Fibroblast of lung (primary cell): ENCODE data around the gene OLFML3. TPM values are rescaled to one million over a fixed set of nuclear protein-coding genes. Genes with fewer than 3 reads are reported as not detected.
"Not testable (repeated sequence)": the region's sequence is repeated elsewhere in the genome, so short reads cannot be mapped to it uniquely, and the experiment has no call there.

Experiments
- DNase-seq, 2 donors: peaks; one replicate each; pipeline versions ENCODE4 v3.0.0 to v3.0.0-alpha.2; 2010; ENCODE audit warnings: low read depth in 2 of 2
- H2AFZ ChIP-seq: 2 replicates; pipeline ENCODE4 v1.5.1; 2012; ENCODE audit warnings: low read length, control low read depth, inconsistent platforms
- H3K27ac ChIP-seq: 2 replicates; pipeline ENCODE4 v1.5.1; 2011; ENCODE audit warnings: low read length, control low read depth; ENCODE audit not compliant: insufficient read depth
- H3K27me3 ChIP-seq: 2 replicates; pipeline ENCODE4 v1.5.1; 2011; ENCODE audit warnings: mild to moderate bottlenecking, low read length; ENCODE audit not compliant: control insufficient read depth, insufficient read depth
- H3K36me3 ChIP-seq: 2 replicates; pipeline ENCODE4 v1.5.1; 2011; ENCODE audit warnings: low read length; ENCODE audit not compliant: control insufficient read depth, insufficient read depth
- H3K4me1 ChIP-seq: 2 replicates; pipeline ENCODE4 v1.5.1; 2011; ENCODE audit warnings: low read length; ENCODE audit not compliant: control insufficient read depth, insufficient read depth; ENCODE audit errors: extremely low read depth
- H3K4me2 ChIP-seq: 2 replicates; pipeline ENCODE4 v1.5.1; 2011; ENCODE audit warnings: low read length, control low read depth; ENCODE audit not compliant: insufficient read depth; ENCODE audit errors: extremely low read depth
- H3K4me3 ChIP-seq, 4 experiments: fragments of 200-600 bp in 1 of 4; sonication (generic) in 1 of 4; replicated peaks in 1 of 4; 2 replicates each; pipeline ENCODE4 v1.5.1; 2011 to 2016; ENCODE audit warnings: low read length in 4 of 4, low read depth in 3 of 4, mild to moderate bottlenecking in 3 of 4, control low read depth in 2 of 4, inconsistent platforms in 1 of 4, mixed read lengths in 1 of 4; ENCODE audit not compliant: insufficient read depth in 1 of 4; ENCODE audit errors: control extremely low read depth in 1 of 4
- H3K79me2 ChIP-seq: 2 replicates; pipeline ENCODE4 v1.5.1; 2012; ENCODE audit warnings: mild to moderate bottlenecking, low read length, inconsistent platforms; ENCODE audit not compliant: control insufficient read depth, insufficient read depth
- H3K9ac ChIP-seq: 2 replicates; pipeline ENCODE4 v1.5.1; 2011; ENCODE audit warnings: mild to moderate bottlenecking, low read length, control low read depth; ENCODE audit not compliant: insufficient read depth
- H3K9me3 ChIP-seq: 2 replicates; pipeline ENCODE4 v1.5.1; 2012; ENCODE audit warnings: low read depth, low read length; ENCODE audit not compliant: control insufficient read depth, insufficient read depth
- H4K20me1 ChIP-seq: 2 replicates; pipeline ENCODE4 v1.5.1; 2011; ENCODE audit warnings: low read length; ENCODE audit not compliant: control insufficient read depth, insufficient read depth; ENCODE audit errors: extremely low read depth
- CTCF ChIP-seq, 2 donors: IDR thresholded peaks in 1 of 2; conservative IDR thresholded peaks in 1 of 2; 1 replicate in 1 of 2; 2 replicates in 1 of 2; pipeline ENCODE4 v1.5.1; 2011 to 2012; ENCODE audit warnings: low read length in 2 of 2, control low read depth in 1 of 2, inconsistent platforms in 1 of 2, low read depth in 1 of 2, mild to moderate bottlenecking in 1 of 2
- EZH2 ChIP-seq: IDR thresholded peaks from 2 replicates; pipeline ENCODE4 v1.5.1; 2012; ENCODE audit warnings: low read length, control low read depth, mild to moderate bottlenecking; ENCODE audit errors: missing control alignments
- polyA plus RNA-seq, 2 donors: library from polyadenylated mRNA; depleted of rRNA in 1 of 2; stranded (reverse) in 1 of 2; unstranded in 1 of 2; fragments of >200 nt; gene quantifications; 2 replicates each; pipeline ENCODE4 v1.2.1, GENCODE V29; 2011 to 2012; ENCODE audit warnings: missing spikeins in 1 of 2
- total RNA-seq: library from RNA; depleted of rRNA; stranded (reverse); fragments of >200 nt; gene quantifications from 2 replicates; pipeline ENCODE4 v1.2.1, GENCODE V29; 2014

The OLFML3 gene
- total and polyA plus RNA-seq, 2 donors (not counting 1 experiment from before 2014, with no cell fraction given), result 68.0 to 133 TPM

GRCh38 chr1:114003431-114003830 lies 24.2 kb downstream of the OLFML3 start:
- peaks cover 2% of the 10 kb centered on the region for H3K27me3 ChIP-seq
- no peaks in the 10 kb centered on the region for H3K4me1 ChIP-seq
- H3K27ac ChIP-seq, result no peak overlapping the region
- H3K79me2 ChIP-seq, result no peaks in the 10 kb centered on the region
- no peak overlapping the region for H2AFZ ChIP-seq
- no peak for DNase-seq
- TF ChIP-seq CTCF (conservative IDR thresholded peaks at IDR 0.05 in 1 of 2, IDR thresholded peaks at IDR 0.05 in 1 of 2; ENCODE audit: low read depth in 1 of 2, low read length in 2 of 2) (no peak), EZH2 (no peak)
- H3K9ac ChIP-seq, result no peak overlapping the region
- H3K4me3 ChIP-seq, result no peak overlapping the region
- H3K9me3 ChIP-seq, result no peaks in the 10 kb centered on the region
- no peaks in the 10 kb centered on the region for H3K36me3 ChIP-seq
- no peak overlapping the region for H3K4me2 ChIP-seq
- H4K20me1 ChIP-seq, result no peaks in the 10 kb centered on the region

- H3K4me3 ChIP-seq, H3K27me3 ChIP-seq, H3K27ac ChIP-seq, H2AFZ ChIP-seq, H3K4me2 ChIP-seq, H3K9ac ChIP-seq, H3K36me3 ChIP-seq, H3K79me2 ChIP-seq, H3K4me1 ChIP-seq, H3K9me3 ChIP-seq, H4K20me1 ChIP-seq, DNase-seq: not testable (repeated sequence)
These were observed 27.6 kb downstream of the OLFML3 start for GRCh38 chr1:114006825-114007224.

- Histone ChIP-seq H3K9ac (no peak overlapping the region), H2AFZ (no peak overlapping the region), H3K4me3 (no peak overlapping the region), H3K4me2 (no peak overlapping the region), H3K79me2 (no peaks in the 10 kb centered on the region), H3K27ac (no peak overlapping the region), H3K36me3 (no peaks in the 10 kb centered on the region), H3K9me3 (no peaks in the 10 kb centered on the region), H4K20me1 (no peaks in the 10 kb centered on the region), H3K4me1 (peaks cover 2% of the 10 kb centered on the region), H3K27me3 (no peaks in the 10 kb centered on the region)
- peak; percentile 8 to 61 for DNase-seq
- TF ChIP-seq CTCF (conservative IDR thresholded peaks at IDR 0.05 in 1 of 2, IDR thresholded peaks at IDR 0.05 in 1 of 2; ENCODE audit: low read depth in 1 of 2, low read length in 2 of 2) (no peak), EZH2 (no peak)
These were observed 29.2 kb downstream of the OLFML3 start for GRCh38 chr1:114008480-114008941.
